Measurements from ENCODE around the gene RP9. TPM values are rescaled to one million over a fixed set of nuclear protein-coding genes. Genes with fewer than 3 reads are reported as not detected.

RP9 gene
- total and polyA plus RNA-seq, 7 donors, result 6.6 to 24.6 (median 10.8) TPM

DNA sequence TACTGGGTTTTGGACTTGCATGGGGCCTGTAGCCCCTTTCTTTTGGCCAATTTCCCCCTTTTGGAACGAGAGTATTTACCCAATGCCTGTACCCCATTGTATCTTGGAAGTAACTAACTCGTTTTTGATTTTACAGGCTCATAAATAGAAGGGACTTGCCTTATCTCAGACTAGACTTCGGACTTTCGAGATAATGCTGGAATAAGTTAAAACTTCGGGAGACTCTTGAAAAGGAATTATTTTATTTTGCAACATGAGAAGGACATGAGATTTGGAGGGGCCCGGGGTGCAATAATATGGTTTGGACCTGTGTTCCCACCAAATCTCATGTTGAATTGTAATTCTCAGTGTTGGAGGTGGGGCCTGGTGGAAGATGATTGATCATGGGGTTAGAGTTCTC lies 38.4 kb downstream of the RP9 start:
- Histone ChIP-seq H3K4me1 (peaks cover 0 to 13% (median 10%) of the 10 kb centered on the region in 4 donors), H3K36me3 (no peaks in the 10 kb centered on the region), H3K9me3 (peaks cover 0 to 2% (median 0%) of the 10 kb centered on the region in 4 donors), H3K27ac (no peak overlapping the region), H3K27me3 (no peaks in the 10 kb centered on the region), H3K4me3 (no peak overlapping the region)
- no peak for DNase-seq
- intact Hi-C loops (cut with DNase I), result no loop called here
- 23 to 74% methylated on average over 6 of the region's 6 CpGs for WGBS, 2 donors
- TF ChIP-seq EP300 (IDR thresholded peaks at IDR 0.05) (no peak), POLR2AphosphoS5 (IDR thresholded peaks at IDR 0.05) (no peak), POLR2A (IDR thresholded peaks at IDR 0.05) (no peak)
- TF ChIP-seq, protein P1, sequence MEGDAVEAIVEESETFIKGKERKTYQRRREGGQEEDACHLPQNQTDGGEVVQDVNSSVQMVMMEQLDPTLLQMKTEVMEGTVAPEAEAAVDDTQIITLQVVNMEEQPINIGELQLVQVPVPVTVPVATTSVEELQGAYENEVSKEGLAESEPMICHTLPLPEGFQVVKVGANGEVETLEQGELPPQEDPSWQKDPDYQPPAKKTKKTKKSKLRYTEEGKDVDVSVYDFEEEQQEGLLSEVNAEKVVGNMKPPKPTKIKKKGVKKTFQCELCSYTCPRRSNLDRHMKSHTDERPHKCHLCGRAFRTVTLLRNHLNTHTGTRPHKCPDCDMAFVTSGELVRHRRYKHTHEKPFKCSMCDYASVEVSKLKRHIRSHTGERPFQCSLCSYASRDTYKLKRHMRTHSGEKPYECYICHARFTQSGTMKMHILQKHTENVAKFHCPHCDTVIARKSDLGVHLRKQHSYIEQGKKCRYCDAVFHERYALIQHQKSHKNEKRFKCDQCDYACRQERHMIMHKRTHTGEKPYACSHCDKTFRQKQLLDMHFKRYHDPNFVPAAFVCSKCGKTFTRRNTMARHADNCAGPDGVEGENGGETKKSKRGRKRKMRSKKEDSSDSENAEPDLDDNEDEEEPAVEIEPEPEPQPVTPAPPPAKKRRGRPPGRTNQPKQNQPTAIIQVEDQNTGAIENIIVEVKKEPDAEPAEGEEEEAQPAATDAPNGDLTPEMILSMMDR (IDR thresholded peaks at IDR 0.05), result no peak

DNA sequence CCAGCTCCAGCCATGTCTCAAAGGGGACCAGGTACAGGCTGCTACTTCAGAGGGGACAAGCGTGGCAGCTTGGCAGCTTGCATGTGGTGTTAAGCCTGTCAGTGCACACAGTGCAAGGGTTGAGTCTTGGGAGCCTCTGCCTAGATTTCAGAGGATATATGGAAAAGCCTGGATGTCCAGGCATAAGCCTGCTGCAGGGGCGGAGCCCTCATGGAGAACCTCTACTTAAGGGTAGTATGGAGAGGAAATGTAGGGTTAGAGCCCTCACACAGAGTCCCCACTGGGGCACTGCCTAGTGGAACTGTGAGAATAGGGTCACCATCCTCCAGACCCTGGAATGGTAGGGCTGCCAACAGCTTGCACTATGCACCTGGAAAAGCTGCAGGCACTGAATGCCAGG lies 38.9 kb downstream of the RP9 start:
- TF ChIP-seq POLR2A (IDR thresholded peaks at IDR 0.05), result no peak
- TF ChIP-seq, protein P1 (IDR thresholded peaks at IDR 0.05), result no peak
- no peak for TF ChIP-seq EP300 (IDR thresholded peaks at IDR 0.05)
- TF ChIP-seq POLR2AphosphoS5 (IDR thresholded peaks at IDR 0.05), result no peak
- no peaks in the 10 kb centered on the region for H3K27me3 ChIP-seq
- H3K27ac ChIP-seq, result no peak overlapping the region
- H3K9me3 ChIP-seq, result peaks cover 0 to 2% (median 0%) of the 10 kb centered on the region in 4 donors
- H3K4me3 ChIP-seq, result no peak overlapping the region
- DNase-seq, result no peak
- intact Hi-C loops (cut with DNase I), result no loop called here
- 93 to 99% methylated on average over 2 of the region's 2 CpGs for WGBS, 2 donors
- peaks cover 0 to 13% (median 10%) of the 10 kb centered on the region in 4 donors for H3K4me1 ChIP-seq
- H3K36me3 ChIP-seq, result no peaks in the 10 kb centered on the region

DNA sequence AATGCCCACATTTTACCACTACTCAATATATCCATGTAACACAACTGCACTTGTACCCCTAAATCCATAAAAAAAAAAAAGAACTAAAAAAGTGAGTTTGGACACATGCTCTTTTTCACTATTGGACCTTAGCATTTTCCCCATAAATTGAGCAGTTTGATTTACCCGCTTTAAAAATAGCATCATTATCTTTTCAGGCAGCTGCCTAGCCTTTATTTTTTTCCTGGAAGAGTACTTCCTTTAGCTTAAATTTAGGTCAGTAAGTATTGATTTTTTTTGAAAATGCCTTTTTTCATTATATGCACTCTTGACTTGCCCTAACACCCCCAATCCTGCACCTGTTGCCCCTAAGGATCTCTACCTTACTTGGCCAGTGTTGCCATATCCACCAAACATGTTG lies 41.3 kb downstream of the RP9 start:
- no peak for DNase-seq
- Histone ChIP-seq H3K27me3 (no peaks in the 10 kb centered on the region), H3K36me3 (no peaks in the 10 kb centered on the region), H3K27ac (no peak overlapping the region), H3K4me3 (no peak overlapping the region), H3K4me1 (peaks cover 0 to 17% (median 8%) of the 10 kb centered on the region in 4 donors), H3K9me3 (peaks cover 0 to 2% (median 0%) of the 10 kb centered on the region in 4 donors)
- TF ChIP-seq EP300 (IDR thresholded peaks at IDR 0.05) (no peak), POLR2A (IDR thresholded peaks at IDR 0.05) (no peak), POLR2AphosphoS5 (IDR thresholded peaks at IDR 0.05) (no peak)
- TF ChIP-seq, protein P1 (IDR thresholded peaks at IDR 0.05), result no peak
- intact Hi-C loops (cut with DNase I), result loop anchor here (10.0 kb wide), 1 partner anchor 573 kb away; the partner anchor contains the start of genes AVL9 and LSM5
- WGBS, 2 donors, result 83 to 89% methylated on average over 1 of the region's 1 CpG

DNA sequence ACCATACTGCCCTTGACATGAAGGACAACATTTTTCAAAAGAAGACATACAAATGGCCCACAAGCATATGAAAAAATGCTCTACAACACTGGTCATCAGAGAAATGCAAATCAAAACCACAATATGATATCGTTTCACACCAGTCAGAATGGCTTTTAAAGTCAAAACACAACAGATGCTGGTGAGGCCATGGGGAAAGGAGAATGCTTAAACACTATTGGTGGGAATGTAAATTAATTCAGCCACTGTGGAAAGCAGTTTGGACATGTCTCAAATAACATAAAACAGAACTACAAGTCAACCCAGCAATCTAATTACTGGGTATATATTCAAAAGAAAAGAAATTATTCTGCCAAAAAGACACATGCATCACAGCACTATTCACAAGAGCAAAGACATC lies 42.4 kb downstream of the RP9 start:
- 83 to 87% methylated on average over 1 of the region's 1 CpG for WGBS, 2 donors
- intact Hi-C loops (cut with DNase I), result loop anchor here (10.0 kb wide), 1 partner anchor 572 kb away; the partner anchor contains the start of genes AVL9 and LSM5

More for the DNA sequence above, 42.4 kb downstream of the RP9 start:
- no peaks in the 10 kb centered on the region for H3K36me3 ChIP-seq
- TF ChIP-seq POLR2A (IDR thresholded peaks at IDR 0.05) (no peak), POLR2AphosphoS5 (IDR thresholded peaks at IDR 0.05) (no peak), EP300 (IDR thresholded peaks at IDR 0.05) (no peak)
- TF ChIP-seq, protein P1 (IDR thresholded peaks at IDR 0.05), result no peak
- no peak for DNase-seq
- no peaks in the 10 kb centered on the region for H3K27me3 ChIP-seq
- H3K27ac ChIP-seq, result no peak overlapping the region
- H3K4me3 ChIP-seq, result no peak overlapping the region
- peaks cover 0 to 9% (median under 1%) of the 10 kb centered on the region in 4 donors for H3K4me1 ChIP-seq
- peaks cover 0 to 2% (median 0%) of the 10 kb centered on the region in 4 donors for H3K9me3 ChIP-seq
